Sigmoid colon (tissue), 4 donors: ENCODE results near the gene NUP205.

Experiments
- CTCF ChIP-seq, 4 experiments: fragments of 450-650 bp in 3 of 4; fragments of 200-600 bp in 1 of 4; IDR thresholded peaks; one replicate each; pipeline ENCODE4 v1.5.1; 2016 to 2019; ENCODE audit warnings: antibody characterized with exemption in 4 of 4, mild to moderate bottlenecking in 3 of 4, moderate library complexity in 2 of 4
- POLR2AphosphoS5 ChIP-seq, 4 donors: sonication (generic); formaldehyde crosslinking; IDR thresholded peaks; one replicate each; pipeline ENCODE4 v1.6.1; 2017; ENCODE audit warnings: antibody characterized with exemption in 4 of 4

- no peak for TF ChIP-seq CTCF (IDR thresholded peaks at IDR 0.05)
- no peak for TF ChIP-seq POLR2AphosphoS5 (IDR thresholded peaks at IDR 0.05)
These were observed 106.4 kb downstream of the NUP205 start for GRCh38 chr7:135664046-135664589.
